HG03558 (cell line): ENCODE measurements around the gene SPANXA2.
"Not testable (repeated sequence)": the region's sequence is repeated elsewhere in the genome, so short reads cannot be mapped to it uniquely, and the experiment has no call there.

Experiments
- ATAC-seq: cut with Tn5 transposase; IDR thresholded peaks from one replicate; pipeline ENCODE4 v1.9.1; 2021; ENCODE audit warnings: moderate number of reproducible peaks; ENCODE audit not compliant: unreplicated experiment; ENCODE audit errors: extremely low read depth

SPANXA2 gene

GRCh38 chrX:141589408-141589807 lies at the start of gene SPANXA2:
Gene SPANXA2 (plus strand): TSS chrX:141589708. CDS start chrX:141589768, 60 bp downstream.
- ATAC-seq, result not testable (repeated sequence)

- not testable (repeated sequence) for ATAC-seq
Measured at GRCh38 chrX:141542551-141542950, 47.0 kb upstream of the SPANXA2 start.

- not testable (repeated sequence) for ATAC-seq
Measured at GRCh38 chrX:141584638-141585037, 4.9 kb upstream of the SPANXA2 start, which contains the start of gene SPANXA1. Gene SPANXA1 (minus strand): TSS chrX:141584738. CDS start chrX:141584678, 60 bp downstream.

- no peak for ATAC-seq
Measured at GRCh38 chrX:141609111-141609510, 19.6 kb downstream of the SPANXA2 start.

- ATAC-seq, result no peak
Measured at GRCh38 chrX:141619336-141619735, 29.8 kb downstream of the SPANXA2 start.

GRCh38 chrX:141632124-141632523 lies 42.6 kb downstream of the SPANXA2 start:
- no peak for ATAC-seq

- ATAC-seq, result no peak
Measured at GRCh38 chrX:141638550-141638949, 49.0 kb downstream of the SPANXA2 start.
